ENCODE results near the gene CACFD1.

Gene CACFD1

GRCh38 chr9:133459476-133460404 is at the start of gene CACFD1:
CACFD1 (plus strand) TSS chr9:133459978; CDS start chr9:133460067, 89 bp downstream.
- peak; percentile 86 for DNase-seq (ENCODE audit: low read depth, low spot score)

DNA sequence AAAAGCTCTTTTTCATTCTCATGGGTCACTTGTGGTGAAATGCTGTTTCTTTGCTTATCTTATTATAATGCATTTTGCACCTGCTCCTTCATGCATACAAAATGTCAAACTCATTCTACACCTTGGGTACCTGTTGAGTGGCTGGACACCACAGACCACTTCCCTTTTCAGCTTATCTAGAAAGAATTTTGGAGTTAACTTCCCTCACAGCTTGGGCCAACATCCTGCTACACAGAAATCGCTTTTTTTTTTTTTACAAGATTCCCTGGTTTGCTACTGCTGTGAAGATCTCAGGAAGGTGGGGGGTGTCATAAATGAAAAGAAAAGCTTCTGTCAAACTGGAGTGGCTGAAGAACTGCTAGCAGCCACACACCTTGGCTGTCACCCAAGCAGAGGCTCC is 44.6 kb upstream of the CACFD1 start:
- no peak for DNase-seq (ENCODE audit: low read depth, low spot score)

DNA sequence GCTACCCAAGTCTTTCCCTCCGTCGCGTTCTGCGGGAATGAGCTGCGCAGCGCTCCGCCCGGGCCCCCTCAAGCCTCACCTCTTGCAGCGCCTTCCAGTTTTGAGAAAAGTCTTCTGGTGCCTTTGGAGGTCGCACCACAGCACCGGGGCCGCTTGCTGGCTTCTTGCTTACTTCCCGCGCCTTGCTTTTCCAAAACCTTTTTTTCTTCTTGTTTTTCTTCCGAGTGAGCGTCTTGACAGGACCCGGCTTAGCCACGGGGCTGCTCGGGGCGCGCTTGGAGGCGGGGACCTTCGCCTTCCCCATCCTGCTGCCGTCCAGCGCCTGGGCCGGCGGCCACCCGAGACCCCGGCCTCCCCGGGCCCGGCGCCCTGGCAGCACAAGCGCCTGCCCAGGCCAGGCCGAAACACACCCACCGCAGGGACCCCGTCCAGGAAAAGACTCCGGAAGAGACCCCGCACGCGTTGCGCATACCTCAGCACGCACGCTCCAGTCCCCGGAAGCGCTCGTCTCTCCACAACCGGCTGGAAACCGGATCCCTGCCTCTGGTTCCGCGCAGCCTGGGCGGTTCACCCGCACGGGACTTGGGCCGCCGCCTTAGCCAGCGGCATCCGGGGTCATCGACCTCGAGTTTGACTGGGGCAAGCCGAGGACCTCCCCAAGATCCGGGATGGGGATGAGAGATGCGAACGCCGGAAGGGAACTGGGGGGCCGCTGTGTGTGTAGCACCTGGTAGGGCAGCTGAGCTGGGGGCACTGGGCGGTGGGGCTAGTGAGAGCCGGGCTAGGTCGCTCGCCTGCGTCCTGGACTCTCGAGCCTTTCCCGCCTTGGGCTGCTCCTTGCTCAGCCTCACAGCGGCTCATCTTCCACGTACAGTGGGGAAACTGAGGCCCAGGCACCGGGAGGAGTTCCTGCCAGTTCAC is 42.0 kb upstream of the CACFD1 start, which contains the start of gene REXO4:
TSS of gene REXO4 (minus strand) at position 470 of the 921 bp plus-strand sequence. CDS start at position 304, 166 bp downstream.
- DNase-seq (ENCODE audit: low read depth, low spot score) = peak; percentile 70

- DNase-seq (ENCODE audit: low read depth, low spot score) = no peak
Measured at GRCh38 chr9:133419005-133419404, 40.8 kb upstream of the CACFD1 start.

GRCh38 chr9:133420392-133420827 is 39.4 kb upstream of the CACFD1 start:
- no peak for DNase-seq (ENCODE audit: low read depth, low spot score)

GRCh38 chr9:133421615-133422542 is 37.9 kb upstream of the CACFD1 start, which contains the start of gene ADAMTS13:
ADAMTS13 (plus strand) TSS chr9:133422367; CDS start chr9:133422444, 77 bp downstream.
- DNase-seq (ENCODE audit: low read depth, low spot score) = no peak

- no peak for DNase-seq (ENCODE audit: low read depth, low spot score)
Measured at GRCh38 chr9:133423216-133423615, 36.6 kb upstream of the CACFD1 start.

DNA sequence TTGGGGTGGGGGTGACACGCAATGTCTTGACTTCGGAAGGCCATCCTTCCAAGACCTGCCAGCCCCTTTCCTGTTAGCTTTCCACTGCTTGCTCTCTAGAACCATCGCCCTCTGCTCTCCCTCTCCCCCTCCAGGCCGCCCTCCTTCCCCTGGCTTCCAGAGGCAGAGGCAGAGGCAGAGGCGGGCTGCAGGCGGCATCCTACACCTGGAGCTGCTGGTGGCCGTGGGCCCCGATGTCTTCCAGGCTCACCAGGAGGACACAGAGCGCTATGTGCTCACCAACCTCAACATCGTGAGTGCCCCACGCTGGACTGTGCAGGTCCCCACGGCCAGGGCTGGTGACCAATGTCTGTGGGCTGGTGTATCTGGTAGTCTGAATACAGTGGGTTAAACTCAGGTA is 35.6 kb upstream of the CACFD1 start:
- DNase-seq (ENCODE audit: low read depth, low spot score) = no peak

- no peak for DNase-seq (ENCODE audit: low read depth, low spot score)
Measured at GRCh38 chr9:133425049-133425632, 34.6 kb upstream of the CACFD1 start.

GRCh38 chr9:133426011-133426410 is 33.8 kb upstream of the CACFD1 start:
- DNase-seq (ENCODE audit: low read depth, low spot score) = no peak

GRCh38 chr9:133427658-133428348 is 32.0 kb upstream of the CACFD1 start:
- no peak for DNase-seq (ENCODE audit: low read depth, low spot score)

DNA sequence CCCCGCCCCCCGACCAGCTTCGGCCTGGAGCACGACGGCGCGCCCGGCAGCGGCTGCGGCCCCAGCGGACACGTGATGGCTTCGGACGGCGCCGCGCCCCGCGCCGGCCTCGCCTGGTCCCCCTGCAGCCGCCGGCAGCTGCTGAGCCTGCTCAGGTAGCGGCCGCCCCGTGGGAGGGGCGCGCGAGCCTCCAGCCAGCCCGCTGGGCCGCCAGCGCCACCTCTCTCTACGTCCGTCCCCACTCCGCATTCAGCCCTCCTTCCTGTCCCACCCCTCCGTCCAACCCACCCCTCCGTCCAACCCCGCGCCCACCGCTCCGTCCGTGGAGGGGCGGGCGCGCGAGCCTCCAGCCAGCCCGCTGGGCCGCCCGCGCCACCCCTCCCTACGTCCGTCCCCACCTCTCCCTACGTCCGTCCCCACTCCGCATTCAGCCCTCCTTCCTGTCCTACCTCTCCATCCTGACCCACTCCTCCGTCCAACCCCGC is 31.1 kb upstream of the CACFD1 start:
- no peak for DNase-seq (ENCODE audit: low read depth, low spot score)

DNA sequence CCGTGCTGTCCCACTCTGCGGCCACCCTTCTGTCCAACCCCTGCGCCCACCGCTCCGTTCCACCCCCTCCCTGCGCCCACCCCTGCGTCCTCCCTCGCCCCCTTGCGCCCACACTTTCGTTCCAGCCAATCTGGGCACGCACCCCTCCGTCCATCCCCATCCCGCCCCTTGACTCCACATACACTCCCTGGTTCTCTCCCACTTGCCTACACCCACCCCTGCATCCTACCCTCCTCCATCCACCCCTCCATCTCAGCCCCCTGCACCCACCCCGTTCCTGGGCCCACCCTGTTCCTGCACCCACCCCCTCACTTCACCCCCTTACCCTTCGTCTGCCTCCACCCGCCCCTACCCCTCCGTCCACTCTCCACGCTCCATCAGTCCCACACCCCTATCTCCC is 30.6 kb upstream of the CACFD1 start:
- DNase-seq (ENCODE audit: low read depth, low spot score) = no peak

GRCh38 chr9:133429641-133430161 is 30.1 kb upstream of the CACFD1 start:
- DNase-seq (ENCODE audit: low read depth, low spot score) = no peak

DNA sequence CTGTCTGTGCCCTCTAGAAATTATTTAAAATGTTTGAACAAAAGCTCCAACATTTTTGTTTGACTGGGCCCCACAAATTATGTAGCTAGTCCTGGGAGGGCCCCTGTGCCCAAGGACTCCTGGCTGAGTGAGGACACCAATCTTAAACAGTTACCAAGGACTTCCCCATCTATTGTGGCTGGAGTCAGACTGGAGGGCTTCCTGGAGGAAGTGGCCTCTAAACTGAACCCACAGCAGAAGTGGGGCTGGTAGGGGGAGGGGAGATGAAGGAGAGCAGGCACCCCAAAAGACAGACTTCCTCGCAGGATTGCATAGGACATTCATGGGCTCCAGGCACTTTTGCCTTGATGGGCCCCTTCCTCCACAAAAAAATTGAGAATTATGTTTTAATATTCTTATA is 29.5 kb upstream of the CACFD1 start:
- DNase-seq (ENCODE audit: low read depth, low spot score) = no peak

GRCh38 chr9:133433351-133433843 is 26.4 kb upstream of the CACFD1 start:
- DNase-seq (ENCODE audit: low read depth, low spot score) = no peak

DNA sequence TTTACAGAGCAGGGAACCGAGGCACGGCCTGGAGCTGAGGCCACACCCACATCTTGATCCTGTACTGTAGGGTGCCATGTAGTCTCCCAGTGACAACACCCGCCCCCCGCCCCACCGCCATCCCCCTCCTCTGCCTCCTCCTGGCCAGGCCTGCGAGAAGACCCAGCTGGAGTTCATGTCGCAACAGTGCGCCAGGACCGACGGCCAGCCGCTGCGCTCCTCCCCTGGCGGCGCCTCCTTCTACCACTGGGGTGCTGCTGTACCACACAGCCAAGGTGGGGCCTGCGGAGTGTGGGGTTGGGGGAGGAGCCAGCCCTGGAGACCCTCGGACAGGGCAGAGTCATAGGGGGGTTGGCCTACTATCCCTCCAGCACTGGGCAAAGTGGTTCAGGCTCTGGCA is 23.1 kb upstream of the CACFD1 start:
- no peak for DNase-seq (ENCODE audit: low read depth, low spot score)

DNA sequence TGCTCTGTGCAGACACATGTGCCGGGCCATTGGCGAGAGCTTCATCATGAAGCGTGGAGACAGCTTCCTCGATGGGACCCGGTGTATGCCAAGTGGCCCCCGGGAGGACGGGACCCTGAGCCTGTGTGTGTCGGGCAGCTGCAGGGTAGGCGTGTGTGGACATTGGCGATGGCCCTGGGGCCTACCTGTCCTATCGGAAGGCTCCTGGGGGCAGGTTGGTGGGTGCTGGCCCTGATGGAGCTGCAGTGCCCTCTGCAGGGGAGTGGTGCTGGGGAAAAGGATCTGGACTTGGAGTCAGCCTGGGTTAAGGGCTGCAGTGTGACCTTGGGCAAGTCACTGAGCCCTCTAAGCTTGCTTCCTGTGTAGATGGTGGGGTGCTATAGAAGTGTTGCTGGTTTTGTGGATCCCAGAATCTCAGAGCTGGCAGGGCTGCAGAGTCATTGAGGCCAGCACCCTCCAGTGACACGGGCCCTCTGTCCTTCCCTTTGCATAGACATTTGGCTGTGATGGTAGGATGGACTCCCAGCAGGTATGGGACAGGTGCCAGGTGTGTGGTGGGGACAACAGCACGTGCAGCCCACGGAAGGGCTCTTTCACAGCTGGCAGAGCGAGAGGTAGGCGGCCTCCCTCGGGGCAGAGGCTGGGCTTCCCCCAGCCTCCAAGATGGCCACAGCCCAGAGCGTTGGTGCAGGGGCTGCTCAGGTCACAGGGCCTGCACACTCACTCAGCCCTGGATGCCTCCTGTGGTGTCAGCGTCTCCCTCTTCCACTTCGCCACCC is 21.8 kb upstream of the CACFD1 start:
- no peak for DNase-seq (ENCODE audit: low read depth, low spot score)

DNA sequence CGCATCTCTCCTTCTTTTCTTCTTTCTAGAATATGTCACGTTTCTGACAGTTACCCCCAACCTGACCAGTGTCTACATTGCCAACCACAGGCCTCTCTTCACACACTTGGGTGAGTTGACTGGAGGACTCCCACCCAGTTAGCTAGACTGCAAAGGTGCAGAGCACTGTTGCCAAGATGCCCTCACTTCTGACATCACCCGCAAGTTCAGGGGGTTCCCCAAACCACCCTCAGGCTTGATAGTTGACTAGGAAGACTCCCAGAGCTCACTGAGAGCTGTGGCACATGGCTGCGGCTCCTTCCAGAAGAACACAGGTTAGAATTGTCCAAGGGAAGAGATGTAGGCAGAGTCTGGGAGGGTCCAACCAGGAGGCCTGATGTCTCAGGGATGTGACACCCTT is 20.4 kb upstream of the CACFD1 start:
- no peak for DNase-seq (ENCODE audit: low read depth, low spot score)
